ENCODE measurements around the gene RAD51B. TPM values are rescaled to one million over a fixed set of nuclear protein-coding genes. Genes with fewer than 3 reads are reported as not detected.

Gene RAD51B
- total and polyA plus RNA-seq, 2 donors (not counting 1 experiment from before 2014, with no cell fraction given): 4.6 to 16.3 TPM

- peak overlapping the region; percentile 14 for H2AFZ ChIP-seq (ENCODE audit: low read length)
- peak overlapping the region; percentile 8 for H3K27ac ChIP-seq (ENCODE audit: insufficient read depth, low read length)
- no peak overlapping the region for H3K4me3 ChIP-seq (replicated peaks in 1 of 4; ENCODE audit: control extremely low read depth in 1 of 4, insufficient read depth in 1 of 4, low read depth in 3 of 4, low read length in 4 of 4)
Observed at GRCh38 chr14:68442828-68443629, 623.5 kb downstream of the RAD51B start.

GRCh38 chr14:68444449-68445168 is 625.0 kb downstream of the RAD51B start:
- peak; percentile 64 to 79 for DNase-seq (ENCODE audit: low read depth in 2 of 2)

More at GRCh38 chr14:68442828-68443629, 623.5 kb downstream of the RAD51B start:
- Histone ChIP-seq H3K4me1 (ENCODE audit: control insufficient read depth, extremely low read depth, insufficient read depth, low read length) (no peaks in the 10 kb centered on the region), H3K79me2 (ENCODE audit: control insufficient read depth, insufficient read depth, low read length) (no peaks in the 10 kb centered on the region), H3K36me3 (ENCODE audit: control insufficient read depth, insufficient read depth, low read length) (no peaks in the 10 kb centered on the region), H3K27me3 (ENCODE audit: control insufficient read depth, insufficient read depth, low read length) (no peaks in the 10 kb centered on the region), H3K4me2 (ENCODE audit: extremely low read depth, insufficient read depth, low read length) (no peak overlapping the region), H3K9ac (ENCODE audit: insufficient read depth, low read length) (no peak overlapping the region), H4K20me1 (ENCODE audit: control insufficient read depth, extremely low read depth, insufficient read depth, low read length) (no peaks in the 10 kb centered on the region), H3K9me3 (ENCODE audit: control insufficient read depth, insufficient read depth, low read depth, low read length) (no peaks in the 10 kb centered on the region)
- peak; percentile 70 to 85 for DNase-seq (ENCODE audit: low read depth in 2 of 2)
- no peak for TF ChIP-seq CTCF (conservative IDR thresholded peaks at IDR 0.05 in 1 of 2, IDR thresholded peaks at IDR 0.05 in 1 of 2; ENCODE audit: low read depth in 1 of 2, low read length in 2 of 2)
- TF ChIP-seq EZH2 (IDR thresholded peaks at IDR 0.05; ENCODE audit: low read length, missing control alignments): no peak

More at GRCh38 chr14:68444449-68445168, 625.0 kb downstream of the RAD51B start:
- Histone ChIP-seq H3K79me2 (ENCODE audit: control insufficient read depth, insufficient read depth, low read length) (no peaks in the 10 kb centered on the region), H3K4me2 (ENCODE audit: extremely low read depth, insufficient read depth, low read length) (no peak overlapping the region), H3K36me3 (ENCODE audit: control insufficient read depth, insufficient read depth, low read length) (no peaks in the 10 kb centered on the region), H3K9me3 (ENCODE audit: control insufficient read depth, insufficient read depth, low read depth, low read length) (no peaks in the 10 kb centered on the region), H3K9ac (ENCODE audit: insufficient read depth, low read length) (no peak overlapping the region), H3K4me1 (ENCODE audit: control insufficient read depth, extremely low read depth, insufficient read depth, low read length) (no peaks in the 10 kb centered on the region), H2AFZ (ENCODE audit: low read length) (no peak overlapping the region), H4K20me1 (ENCODE audit: control insufficient read depth, extremely low read depth, insufficient read depth, low read length) (no peaks in the 10 kb centered on the region), H3K27ac (ENCODE audit: insufficient read depth, low read length) (no peak overlapping the region), H3K27me3 (ENCODE audit: control insufficient read depth, insufficient read depth, low read length) (no peaks in the 10 kb centered on the region), H3K4me3 (replicated peaks in 1 of 4; ENCODE audit: control extremely low read depth in 1 of 4, insufficient read depth in 1 of 4, low read depth in 3 of 4, low read length in 4 of 4) (no peak overlapping the region)
- TF ChIP-seq EZH2 (IDR thresholded peaks at IDR 0.05; ENCODE audit: low read length, missing control alignments) (no peak), CTCF (conservative IDR thresholded peaks at IDR 0.05 in 1 of 2, IDR thresholded peaks at IDR 0.05 in 1 of 2; ENCODE audit: low read depth in 1 of 2, low read length in 2 of 2) (no peak)
